Cardiac muscle cell (in vitro differentiated cells and primary cell): ENCODE results near the gene SUSD4. TPM values are rescaled to one million over a fixed set of nuclear protein-coding genes. Genes with fewer than 3 reads are reported as not detected.
A peak's percentile ranks its signal among the peaks of the same experiment; 100 is the strongest.
"Not testable (repeated sequence)": the region's sequence is repeated elsewhere in the genome, so short reads cannot be mapped to it uniquely, and the experiment has no call there.

Experiments used
- DNase-seq, 2 donors: peaks; one replicate each; pipeline versions ENCODE4 v3.0.0 to v3.0.0-alpha.2; 2010 to 2017; ENCODE audit warnings: low read depth in 1 of 2, low spot score in 1 of 2
- H3K27ac ChIP-seq: fragments of 200-600 bp; sonication (generic); 2 replicates; pipeline ENCODE4 v1.5.1; 2016
- H3K27me3 ChIP-seq: fragments of 200-600 bp; sonication (generic); 2 replicates; pipeline ENCODE4 v1.6.0; 2016; ENCODE audit warnings: control low read depth
- H3K36me3 ChIP-seq: fragments of 200-600 bp; sonication (generic); 2 replicates; pipeline ENCODE4 v1.5.1; 2016; ENCODE audit warnings: control low read depth
- H3K4me1 ChIP-seq: fragments of 200-600 bp; sonication (generic); 2 replicates; pipeline ENCODE4 v1.8.1; 2017; ENCODE audit warnings: low read depth, mild to moderate bottlenecking, mixed run types
- H3K4me3 ChIP-seq: fragments of 200-600 bp; sonication (generic); 2 replicates; pipeline ENCODE4 v1.5.1; 2016; ENCODE audit warnings: mild to moderate bottlenecking
- H3K9me3 ChIP-seq: fragments of 200-600 bp; sonication (generic); 2 replicates; pipeline ENCODE4 v1.5.1; 2017; ENCODE audit warnings: low read depth, mild to moderate bottlenecking, control low read depth
- CTCF ChIP-seq: IDR thresholded peaks from 2 replicates; pipeline ENCODE4 v1.5.1; 2012; ENCODE audit warnings: low read depth, mild to moderate bottlenecking, low read length
- polyA plus RNA-seq: library from polyadenylated mRNA; unstranded; fragments of >200 nt; fragmentation: Nextera tagmentation; extraction: Ambion mirVana; gene quantifications from 2 replicates; pipeline ENCODE4 v1.2.1, GENCODE V29; 2016
- total RNA-seq: library from RNA; depleted of rRNA; stranded (reverse); fragments of >200 nt; gene quantifications from 2 replicates; pipeline ENCODE4 v1.2.3, GENCODE V29; 2016

Gene SUSD4
- total and polyA plus RNA-seq, 2 experiments from 2014 or later, result 20.9 to 31.6 TPM

DNA sequence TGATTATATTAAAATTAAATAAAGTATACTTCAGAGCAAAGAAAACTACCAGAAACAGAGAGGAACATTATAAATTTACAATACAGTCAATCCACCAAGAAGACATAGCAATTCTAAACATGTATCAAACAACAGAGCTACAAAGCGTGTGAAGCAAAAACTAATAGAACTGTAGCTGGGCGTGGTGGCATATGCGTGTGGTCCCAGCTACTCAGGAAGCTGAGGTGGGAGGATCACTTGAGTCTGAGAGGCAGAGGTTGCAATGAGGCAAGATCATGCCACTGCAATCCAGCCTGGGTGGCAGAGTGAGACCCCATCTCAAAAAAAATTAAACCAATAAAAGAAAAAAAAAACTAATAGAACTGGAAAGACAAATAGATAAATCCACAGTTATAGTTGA lies 41.5 kb upstream of the SUSD4 start:
- Histone ChIP-seq H3K9me3 (no peaks in the 10 kb centered on the region), H3K27me3 (no peaks in the 10 kb centered on the region), H3K4me1 (no peaks in the 10 kb centered on the region), H3K36me3 (no peaks in the 10 kb centered on the region), H3K27ac (no peak overlapping the region), H3K4me3 (no peak overlapping the region)
- DNase-seq, result no peak
- TF ChIP-seq CTCF, result no peak

DNA sequence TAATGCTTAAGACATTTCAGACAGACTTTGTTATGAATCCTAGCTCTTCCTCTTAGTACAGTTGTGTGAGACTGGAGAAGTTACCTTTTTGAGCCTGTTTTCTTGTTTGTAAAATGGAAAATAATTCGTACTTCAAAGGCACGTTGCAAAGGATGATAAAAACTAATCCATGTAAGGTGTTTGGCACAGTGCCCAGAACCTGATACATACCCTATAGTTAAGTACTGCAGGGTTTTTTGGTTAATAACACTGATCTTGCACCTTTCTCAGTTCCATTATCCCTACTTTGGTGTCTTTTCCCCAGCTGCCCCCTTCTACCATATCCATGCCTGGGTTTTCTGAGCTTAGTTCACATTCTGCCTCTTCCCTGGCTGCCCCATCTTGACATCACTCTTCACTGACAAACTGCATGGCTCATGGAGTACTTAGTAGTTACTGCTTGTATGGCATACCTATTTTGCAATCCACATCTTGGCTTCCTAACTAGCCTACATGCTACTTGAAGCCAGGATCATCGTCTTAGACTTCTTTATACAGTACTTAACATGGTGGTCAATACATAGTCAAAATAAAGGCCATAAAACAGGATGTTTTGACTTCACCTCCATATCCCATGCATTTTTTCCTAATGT lies 39.3 kb upstream of the SUSD4 start:
- Histone ChIP-seq H3K27me3 (no peaks in the 10 kb centered on the region), H3K36me3 (no peaks in the 10 kb centered on the region), H3K9me3 (no peaks in the 10 kb centered on the region), H3K4me3 (no peak overlapping the region), H3K27ac (no peak overlapping the region), H3K4me1 (no peaks in the 10 kb centered on the region)
- no peak for TF ChIP-seq CTCF
- DNase-seq, result peak; percentile 22 to 40

DNA sequence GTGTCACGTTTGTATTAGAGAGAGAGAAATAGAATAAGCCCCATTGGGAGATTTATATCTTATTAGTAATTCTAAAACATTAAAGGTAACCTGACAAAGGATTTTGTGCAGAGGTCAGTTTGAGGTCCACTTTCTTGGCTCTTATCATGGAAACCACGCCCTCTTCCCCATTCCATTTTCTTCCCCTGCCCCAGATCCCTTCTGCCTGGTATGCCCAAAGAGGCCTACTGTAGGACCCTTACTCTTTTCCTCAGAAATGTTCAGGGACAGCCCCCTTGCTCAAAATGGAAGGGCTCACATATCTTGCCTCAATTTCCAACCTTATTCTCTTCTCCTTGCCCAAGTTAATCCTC lies 38.8 kb upstream of the SUSD4 start:
- Histone ChIP-seq H3K4me3 (no peak overlapping the region), H3K4me1 (no peaks in the 10 kb centered on the region), H3K27ac (no peak overlapping the region), H3K27me3 (no peaks in the 10 kb centered on the region), H3K9me3 (no peaks in the 10 kb centered on the region), H3K36me3 (no peaks in the 10 kb centered on the region)
- DNase-seq, result no peak
- no peak for TF ChIP-seq CTCF

- DNase-seq, result peak in 1 of 2 donors; percentile 63
- no peaks in the 10 kb centered on the region for H3K27me3 ChIP-seq
- no peak for TF ChIP-seq CTCF
- H3K4me3 ChIP-seq, result no peak overlapping the region
- no peak overlapping the region for H3K27ac ChIP-seq
- H3K4me1 ChIP-seq, result no peaks in the 10 kb centered on the region
- no peaks in the 10 kb centered on the region for H3K36me3 ChIP-seq
- H3K9me3 ChIP-seq, result no peaks in the 10 kb centered on the region
Measured at GRCh38 chr1:223401873-223402789, 38.2 kb upstream of the SUSD4 start.

DNA sequence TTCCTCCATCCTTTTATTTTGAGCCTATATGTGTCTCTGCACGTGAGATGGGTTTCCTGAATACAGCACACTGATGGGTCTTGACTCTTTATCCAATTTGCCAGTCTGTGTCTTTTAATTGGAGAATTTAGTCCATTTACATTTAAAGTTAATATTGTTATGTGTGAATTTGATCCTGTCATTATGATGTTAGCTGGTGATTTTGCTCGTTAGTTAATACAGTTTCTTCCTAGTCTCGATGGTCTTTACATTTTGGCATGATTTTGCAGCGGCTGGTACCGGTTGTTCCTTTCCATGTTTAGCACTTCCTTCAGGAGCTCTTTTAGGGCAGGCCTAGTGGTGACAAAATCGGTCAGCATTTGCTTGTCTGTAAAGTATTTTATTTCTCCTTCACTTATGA lies 35.4 kb upstream of the SUSD4 start:
- H3K36me3 ChIP-seq, H3K27me3 ChIP-seq, H3K4me1 ChIP-seq, DNase-seq, H3K4me3 ChIP-seq, H3K27ac ChIP-seq, H3K9me3 ChIP-seq: not testable (repeated sequence)

- TF ChIP-seq CTCF, result no peak
- H3K4me1 ChIP-seq, result no peaks in the 10 kb centered on the region
- no peak overlapping the region for H3K4me3 ChIP-seq
- no peak overlapping the region for H3K27ac ChIP-seq
- H3K27me3 ChIP-seq, result no peaks in the 10 kb centered on the region
- DNase-seq, result no peak
- no peaks in the 10 kb centered on the region for H3K9me3 ChIP-seq
- H3K36me3 ChIP-seq, result no peaks in the 10 kb centered on the region
Measured at GRCh38 chr1:223394706-223395105, 30.7 kb upstream of the SUSD4 start.
